ENCODE measurements around the gene XDH. TPM values are rescaled to one million over a fixed set of nuclear protein-coding genes. Genes with fewer than 3 reads are reported as not detected.

XDH gene
- total RNA-seq, 1 donor from 2014 or later: 1.0 TPM

GRCh38 chr2:31365348-31365747 is 49.2 kb downstream of the XDH start:
- Mint-ChIP-seq H3K27ac (ENCODE audit: unreplicated experiment) (no peak overlapping the region), H3K4me1 (ENCODE audit: unreplicated experiment) (no peaks in the 10 kb centered on the region), H3K36me3 (ENCODE audit: low read depth, unreplicated experiment) (no peaks in the 10 kb centered on the region), H3K9me3 (ENCODE audit: unreplicated experiment) (no peaks in the 10 kb centered on the region), H3K4me3 (ENCODE audit: unreplicated experiment) (no peak overlapping the region), H3K27me3 (ENCODE audit: unreplicated experiment) (peaks cover 2% of the 10 kb centered on the region)
- DNase-seq (ENCODE audit: low spot score): no peak
- TF ChIP-seq CTCF (IDR thresholded peaks at IDR 0.05; ENCODE audit: unreplicated experiment): no peak

- Mint-ChIP-seq H3K36me3 (ENCODE audit: low read depth, unreplicated experiment) (no peaks in the 10 kb centered on the region), H3K9me3 (ENCODE audit: unreplicated experiment) (no peaks in the 10 kb centered on the region), H3K27ac (ENCODE audit: unreplicated experiment) (no peak overlapping the region), H3K4me1 (ENCODE audit: unreplicated experiment) (no peaks in the 10 kb centered on the region), H3K4me3 (ENCODE audit: unreplicated experiment) (no peak overlapping the region), H3K27me3 (ENCODE audit: unreplicated experiment) (peaks cover 2% of the 10 kb centered on the region)
- no peak for DNase-seq (ENCODE audit: low spot score)
- no peak for TF ChIP-seq CTCF (IDR thresholded peaks at IDR 0.05; ENCODE audit: unreplicated experiment)
These were observed 50.4 kb downstream of the XDH start for GRCh38 chr2:31363956-31364750.

GRCh38 chr2:31362581-31362980 is 52.0 kb downstream of the XDH start:
- DNase-seq (ENCODE audit: low spot score): no peak
- H3K9me3 Mint-ChIP-seq (ENCODE audit: unreplicated experiment): no peaks in the 10 kb centered on the region
- H3K4me3 Mint-ChIP-seq (ENCODE audit: unreplicated experiment): no peak overlapping the region
- H3K4me1 Mint-ChIP-seq (ENCODE audit: unreplicated experiment): no peaks in the 10 kb centered on the region
- no peak overlapping the region for H3K27ac Mint-ChIP-seq (ENCODE audit: unreplicated experiment)
- TF ChIP-seq CTCF (IDR thresholded peaks at IDR 0.05; ENCODE audit: unreplicated experiment): no peak
- peaks cover 4% of the 10 kb centered on the region for H3K27me3 Mint-ChIP-seq (ENCODE audit: unreplicated experiment)
- H3K36me3 Mint-ChIP-seq (ENCODE audit: low read depth, unreplicated experiment): no peaks in the 10 kb centered on the region

- Mint-ChIP-seq H3K27ac (ENCODE audit: unreplicated experiment) (no peak overlapping the region), H3K4me3 (ENCODE audit: unreplicated experiment) (no peak overlapping the region), H3K27me3 (ENCODE audit: unreplicated experiment) (peaks cover 2% of the 10 kb centered on the region), H3K4me1 (ENCODE audit: unreplicated experiment) (no peaks in the 10 kb centered on the region), H3K36me3 (ENCODE audit: low read depth, unreplicated experiment) (no peaks in the 10 kb centered on the region), H3K9me3 (ENCODE audit: unreplicated experiment) (no peaks in the 10 kb centered on the region)
- DNase-seq (ENCODE audit: low spot score): no peak
- no peak for TF ChIP-seq CTCF (IDR thresholded peaks at IDR 0.05; ENCODE audit: unreplicated experiment)
These were observed 55.3 kb downstream of the XDH start for GRCh38 chr2:31359229-31359628.

- H3K27me3 Mint-ChIP-seq (ENCODE audit: unreplicated experiment): peaks cover 2% of the 10 kb centered on the region
- peak; percentile 40 for TF ChIP-seq CTCF (IDR thresholded peaks at IDR 0.05; ENCODE audit: unreplicated experiment)
- no peak for DNase-seq (ENCODE audit: low spot score)
- no peaks in the 10 kb centered on the region for H3K36me3 Mint-ChIP-seq (ENCODE audit: low read depth, unreplicated experiment)
- no peak overlapping the region for H3K4me3 Mint-ChIP-seq (ENCODE audit: unreplicated experiment)
- H3K27ac Mint-ChIP-seq (ENCODE audit: unreplicated experiment): no peak overlapping the region
- no peaks in the 10 kb centered on the region for H3K9me3 Mint-ChIP-seq (ENCODE audit: unreplicated experiment)
- H3K4me1 Mint-ChIP-seq (ENCODE audit: unreplicated experiment): no peaks in the 10 kb centered on the region
These were observed 59.7 kb downstream of the XDH start for GRCh38 chr2:31354837-31355236.
